Measurements from ENCODE around the gene SECISBP2L.

Gene SECISBP2L

GRCh38 chr15:48939648-48940047 is 106.6 kb downstream of the SECISBP2L start:
- no peak for DNase-seq (ENCODE audit: low read depth)
- no peak overlapping the region for H3K4me3 ChIP-seq (ENCODE audit: low read depth, low read length)
- no peak for TF ChIP-seq CTCF (IDR thresholded peaks at IDR 0.05; ENCODE audit: low read depth, low read length, missing control alignments)

All from GM12864 (cell line).